ENCODE data around the gene SLC2A9. TPM values are rescaled to one million over a fixed set of nuclear protein-coding genes. Genes with fewer than 3 reads are reported as not detected.

SLC2A9 gene
- total RNA-seq, 2 donors from 2014 or later, result 0.95 to 1.9 TPM

- Histone ChIP-seq H3K27ac (ENCODE audit: low read depth, low read length) (no peak overlapping the region), H3K36me3 (ENCODE audit: control insufficient read depth, insufficient read depth, low read length) (no peaks in the 10 kb centered on the region), H3K9ac (ENCODE audit: extremely low read depth, low read length, poor library complexity, severe bottlenecking) (no peak overlapping the region), H3K4me1 (ENCODE audit: control insufficient read depth, insufficient read depth, low read length) (no peaks in the 10 kb centered on the region), H3K4me3 (ENCODE audit: low read length) (no peak overlapping the region), H3K27me3 (ENCODE audit: control insufficient read depth, insufficient read depth, low read length, poor library complexity, severe bottlenecking) (no peaks in the 10 kb centered on the region), H3K9me3 (ENCODE audit: control insufficient read depth, low read length) (no peaks in the 10 kb centered on the region)
- no peak overlapping the region for H3K27ac Mint-ChIP-seq
- no peak overlapping the region for H3K4me3 Mint-ChIP-seq
- no peak for TF ChIP-seq CTCF (conservative IDR thresholded peaks at IDR 0.05)
- H3K9me3 Mint-ChIP-seq, result no peaks in the 10 kb centered on the region
- DNase-seq, result no peak
- H3K4me1 Mint-ChIP-seq, result no peaks in the 10 kb centered on the region
- no peaks in the 10 kb centered on the region for H3K36me3 Mint-ChIP-seq (ENCODE audit: low read depth)
- WGBS, 2 experiments (ENCODE audit: insufficient coverage in 1 of 2, insufficient read length in 1 of 2), result 88 to 96% methylated on average over 7 to 9 of the region's 9 CpGs
- peaks cover 3% of the 10 kb centered on the region for H3K27me3 Mint-ChIP-seq (ENCODE audit: insufficient read depth)
Observed at GRCh38 chr4:9943761-9944160, 77.5 kb downstream of the SLC2A9 start.

GRCh38 chr4:9942921-9943600 lies 78.2 kb downstream of the SLC2A9 start:
- Mint-ChIP-seq H3K4me1 (no peaks in the 10 kb centered on the region), H3K36me3 (ENCODE audit: low read depth) (no peaks in the 10 kb centered on the region), H3K27ac (no peak overlapping the region), H3K27me3 (ENCODE audit: insufficient read depth) (peaks cover 3% of the 10 kb centered on the region), H3K4me3 (no peak overlapping the region), H3K9me3 (no peaks in the 10 kb centered on the region)
- Histone ChIP-seq H3K4me3 (ENCODE audit: low read length) (no peak overlapping the region), H3K9me3 (ENCODE audit: control insufficient read depth, low read length) (no peaks in the 10 kb centered on the region), H3K27ac (ENCODE audit: low read depth, low read length) (no peak overlapping the region), H3K4me1 (ENCODE audit: control insufficient read depth, insufficient read depth, low read length) (no peaks in the 10 kb centered on the region), H3K9ac (ENCODE audit: extremely low read depth, low read length, poor library complexity, severe bottlenecking) (no peak overlapping the region), H3K36me3 (ENCODE audit: control insufficient read depth, insufficient read depth, low read length) (no peaks in the 10 kb centered on the region), H3K27me3 (ENCODE audit: control insufficient read depth, insufficient read depth, low read length, poor library complexity, severe bottlenecking) (no peaks in the 10 kb centered on the region)
- 86% methylated on average over 10 of the region's 10 CpGs; no CpG with 5 or more reads in 1 of the 2 experiments for WGBS, 2 experiments (ENCODE audit: insufficient coverage in 1 of 2, insufficient read length in 1 of 2)
- TF ChIP-seq CTCF (conservative IDR thresholded peaks at IDR 0.05), result no peak
- no peak for DNase-seq

- Mint-ChIP-seq H3K9me3 (no peaks in the 10 kb centered on the region), H3K4me1 (no peaks in the 10 kb centered on the region), H3K27me3 (ENCODE audit: insufficient read depth) (peaks cover 3% of the 10 kb centered on the region), H3K36me3 (ENCODE audit: low read depth) (no peaks in the 10 kb centered on the region), H3K27ac (no peak overlapping the region), H3K4me3 (no peak overlapping the region)
- Histone ChIP-seq H3K27me3 (ENCODE audit: control insufficient read depth, insufficient read depth, low read length, poor library complexity, severe bottlenecking) (no peaks in the 10 kb centered on the region), H3K27ac (ENCODE audit: low read depth, low read length) (no peak overlapping the region), H3K4me3 (ENCODE audit: low read length) (no peak overlapping the region), H3K36me3 (ENCODE audit: control insufficient read depth, insufficient read depth, low read length) (no peaks in the 10 kb centered on the region), H3K4me1 (ENCODE audit: control insufficient read depth, insufficient read depth, low read length) (no peaks in the 10 kb centered on the region), H3K9ac (ENCODE audit: extremely low read depth, low read length, poor library complexity, severe bottlenecking) (no peak overlapping the region), H3K9me3 (ENCODE audit: control insufficient read depth, low read length) (no peaks in the 10 kb centered on the region)
- no peak for DNase-seq
- 96 to 100% methylated on average over 4 to 5 of the region's 5 CpGs for WGBS, 2 experiments (ENCODE audit: insufficient coverage in 1 of 2, insufficient read length in 1 of 2)
- TF ChIP-seq CTCF (conservative IDR thresholded peaks at IDR 0.05), result no peak
Observed at GRCh38 chr4:9942139-9942538, 79.2 kb downstream of the SLC2A9 start.

All from endodermal cell (in vitro differentiated cells).